A673 (cell line): Measurements from ENCODE around the gene ASIC3.

Experiments used
- EZH2 ChIP-seq: fragments of 200-600 bp; sonication (generic); IDR thresholded peaks from 2 replicates; pipeline ENCODE4 v1.6.1; 2017; ENCODE audit warnings: borderline replicate concordance, low read depth, mild to moderate bottlenecking, mixed read lengths, antibody characterized with exemption, low read length; ENCODE audit not compliant: poor library complexity, severe bottlenecking
- TF ChIP-seq, protein P1 (sequence below): fragments of 300-800, 200-600 bp; sonication (generic); conservative IDR thresholded peaks from 2 replicates; pipeline ENCODE4 v1.5.1; 2017; ENCODE audit warnings: low read depth, mild to moderate bottlenecking, antibody characterized with exemption, low read length, moderate library complexity, mixed read lengths

DNA sequence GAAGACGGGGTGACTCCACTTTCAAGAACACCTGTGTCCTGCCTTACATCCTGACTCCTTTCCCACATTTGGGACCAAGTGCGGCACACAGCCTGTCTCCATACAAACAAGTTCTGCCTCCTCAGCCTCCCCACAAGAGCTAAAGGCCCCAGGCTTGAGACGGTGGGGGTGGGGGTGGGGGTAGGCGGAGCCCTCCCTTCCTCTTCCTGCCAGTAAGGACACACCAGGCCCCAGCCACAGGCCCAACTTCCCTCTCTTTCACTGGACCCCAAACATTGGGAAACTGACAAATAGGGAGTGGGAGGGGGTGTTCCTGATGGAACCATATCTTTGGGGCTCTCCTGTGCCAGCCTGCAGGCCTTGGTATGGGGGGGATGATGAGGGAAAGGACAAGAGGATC, 4.8 kb downstream of the ASIC3 start:
- TF ChIP-seq, protein P1, sequence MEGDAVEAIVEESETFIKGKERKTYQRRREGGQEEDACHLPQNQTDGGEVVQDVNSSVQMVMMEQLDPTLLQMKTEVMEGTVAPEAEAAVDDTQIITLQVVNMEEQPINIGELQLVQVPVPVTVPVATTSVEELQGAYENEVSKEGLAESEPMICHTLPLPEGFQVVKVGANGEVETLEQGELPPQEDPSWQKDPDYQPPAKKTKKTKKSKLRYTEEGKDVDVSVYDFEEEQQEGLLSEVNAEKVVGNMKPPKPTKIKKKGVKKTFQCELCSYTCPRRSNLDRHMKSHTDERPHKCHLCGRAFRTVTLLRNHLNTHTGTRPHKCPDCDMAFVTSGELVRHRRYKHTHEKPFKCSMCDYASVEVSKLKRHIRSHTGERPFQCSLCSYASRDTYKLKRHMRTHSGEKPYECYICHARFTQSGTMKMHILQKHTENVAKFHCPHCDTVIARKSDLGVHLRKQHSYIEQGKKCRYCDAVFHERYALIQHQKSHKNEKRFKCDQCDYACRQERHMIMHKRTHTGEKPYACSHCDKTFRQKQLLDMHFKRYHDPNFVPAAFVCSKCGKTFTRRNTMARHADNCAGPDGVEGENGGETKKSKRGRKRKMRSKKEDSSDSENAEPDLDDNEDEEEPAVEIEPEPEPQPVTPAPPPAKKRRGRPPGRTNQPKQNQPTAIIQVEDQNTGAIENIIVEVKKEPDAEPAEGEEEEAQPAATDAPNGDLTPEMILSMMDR: no peak
- no peak for TF ChIP-seq EZH2
